Adrenal gland (tissue), 12 donors: ENCODE results near the gene AKAP13. TPM values are rescaled to one million over a fixed set of nuclear protein-coding genes. Genes with fewer than 3 reads are reported as not detected.

Experiments used
- DNase-seq, 7 donors: peaks; one replicate each; pipeline ENCODE4 v3.0.0-alpha.2; 2019 to 2020
- H3K27ac ChIP-seq, 5 donors: fragments of 200-600 bp; sonication (generic) in 4 of 5; 1 replicate in 3 of 5; 2 replicates in 2 of 5; pipeline versions ENCODE4 v1.5.1 to v1.8.0; 2016 to 2020; ENCODE audit warnings: mild to moderate bottlenecking in 1 of 5
- H3K27me3 ChIP-seq: fragments of 200-600 bp; 2 replicates; pipeline ENCODE4 v1.8.0; 2021
- H3K36me3 ChIP-seq, 2 donors: fragments of 200-600 bp; replicated peaks in 1 of 2; 1 replicate in 1 of 2; 2 replicates in 1 of 2; pipeline versions ENCODE4 v1.5.1 to v1.8.0; 2018 to 2022
- H3K4me1 ChIP-seq, 2 donors: fragments of 200-600 bp; replicated peaks in 1 of 2; 1 replicate in 1 of 2; 2 replicates in 1 of 2; pipeline versions ENCODE4 v1.5.1 to v1.8.0; 2018 to 2021
- H3K4me3 ChIP-seq, 4 donors: fragments of 200-600 bp; sonication (generic) in 3 of 4; one replicate each; pipeline ENCODE4 v1.5.1; 2016 to 2018
- H3K9me3 ChIP-seq, 3 donors: fragments of 200-600 bp; sonication (generic) in 1 of 3; replicated peaks in 1 of 3; 1 replicate in 2 of 3; 2 replicates in 1 of 3; pipeline versions ENCODE4 v1.5.1 to v1.8.0; 2016 to 2021
- POLR2A ChIP-seq, 2 donors: fragments of 450-650 bp; IDR thresholded peaks; one replicate each; pipeline ENCODE4 v1.6.1; 2017; ENCODE audit warnings: antibody characterized with exemption in 2 of 2, mild to moderate bottlenecking in 2 of 2, moderate library complexity in 1 of 2
- WGBS, 4 donors: extraction: QIAGEN DNeasy Blood & Tissue Kit in 2 of 4; methylation state at CpG; one replicate each; pipeline versions ENCODE4 v1.1.5 to v1.1.7; 2013 to 2017; 5-methylcytosine and 5-hydroxymethylcytosine counted together
- intact Hi-C, 2 donors: fragments of 100-400 bp; cut with DNase I; formaldehyde crosslinking; loops; one replicate each; pipeline versions ENCODE4 v1.14.1 to v1.15.0; 2022 to 2023
- polyA plus RNA-seq, 3 donors: library from polyadenylated mRNA; stranded (reverse); fragments of 200-250 nt in 2 of 3; fragments of 350-450 nt in 1 of 3; fragmentation: Illumina TruSeq in 1 of 3; extraction: RNeasy Lipid Tissue Mini Kit (QIAGEN cat#74804) in 1 of 3; gene quantifications; one replicate each; pipeline ENCODE4 v1.2.3, GENCODE V29; 2013 to 2014
- total RNA-seq, 9 donors: library from RNA; depleted of rRNA in 4 of 9; stranded (reverse); fragments of >200 nt in 4 of 9; fragments of 120-200 nt in 1 of 9; fragmentation: NEBNext Ultra II Directional in 1 of 9; extraction: Animal tissue kit (Norgen Biotek cat#: 25700) in 1 of 9; gene quantifications; one replicate each; pipeline versions ENCODE4 v1.1.0 to v1.2.4, GENCODE V29; 2013 to 2023
- TF ChIP-seq, protein P1 (sequence below), 6 experiments: fragments of 450-650 bp in 4 of 6; fragments of 200-600 bp in 2 of 6; sonication (generic) in 1 of 6; IDR thresholded peaks; 1 replicate in 5 of 6; 2 replicates in 1 of 6; pipeline versions ENCODE4 v1.5.1 to v1.8.0; 2016 to 2021; ENCODE audit warnings: antibody characterized with exemption in 6 of 6, mild to moderate bottlenecking in 2 of 6, moderate library complexity in 1 of 6
- donor health status: healthy with polysubstance abuse.
- donor health status: Bipolar disorder and iron deficiency.
- donor health status: DM: yes; HTN: yes; CAD: no.
- donor health status: DM: no; HTN: no; CAD: no.
- donor health status: DM: no; HTN: no; CAD: no.
- donor health status: DM: yes; HTN: yes; CAD: no.

Gene AKAP13
- total and polyA plus RNA-seq, 12 donors, result 42.7 to 144 (median 89.2) TPM

DNA sequence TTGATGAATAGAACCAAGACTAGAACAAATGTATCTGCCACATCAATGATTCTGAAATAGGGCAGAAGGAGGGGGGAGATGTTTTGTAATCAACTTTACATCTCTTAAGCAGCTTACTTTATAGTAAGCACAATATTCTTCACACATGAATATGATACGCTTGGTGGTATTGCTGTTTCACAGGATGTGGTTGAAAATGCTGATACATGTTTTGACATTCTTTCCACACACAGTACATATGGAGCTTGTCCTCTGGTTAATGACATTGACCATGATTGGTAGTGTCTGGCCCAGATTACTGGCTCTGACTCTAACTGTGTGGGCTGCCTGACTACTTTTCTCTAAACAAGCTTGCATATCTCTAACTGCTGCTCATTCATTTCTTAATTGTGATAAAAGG lies 245.5 kb downstream of the AKAP13 start:
- Histone ChIP-seq H3K36me3 (no peaks in the 10 kb centered on the region), H3K27me3 (no peaks in the 10 kb centered on the region), H3K27ac (peak overlapping the region in 3 of 5 donors; percentile 11 to 47 (median 28)), H3K4me3 (no peak overlapping the region), H3K9me3 (no peaks in the 10 kb centered on the region), H3K4me1 (peaks cover 19 to 75% of the 10 kb centered on the region in 2 donors)
- no peak for TF ChIP-seq POLR2A (IDR thresholded peaks at IDR 0.05)
- TF ChIP-seq, protein P1, sequence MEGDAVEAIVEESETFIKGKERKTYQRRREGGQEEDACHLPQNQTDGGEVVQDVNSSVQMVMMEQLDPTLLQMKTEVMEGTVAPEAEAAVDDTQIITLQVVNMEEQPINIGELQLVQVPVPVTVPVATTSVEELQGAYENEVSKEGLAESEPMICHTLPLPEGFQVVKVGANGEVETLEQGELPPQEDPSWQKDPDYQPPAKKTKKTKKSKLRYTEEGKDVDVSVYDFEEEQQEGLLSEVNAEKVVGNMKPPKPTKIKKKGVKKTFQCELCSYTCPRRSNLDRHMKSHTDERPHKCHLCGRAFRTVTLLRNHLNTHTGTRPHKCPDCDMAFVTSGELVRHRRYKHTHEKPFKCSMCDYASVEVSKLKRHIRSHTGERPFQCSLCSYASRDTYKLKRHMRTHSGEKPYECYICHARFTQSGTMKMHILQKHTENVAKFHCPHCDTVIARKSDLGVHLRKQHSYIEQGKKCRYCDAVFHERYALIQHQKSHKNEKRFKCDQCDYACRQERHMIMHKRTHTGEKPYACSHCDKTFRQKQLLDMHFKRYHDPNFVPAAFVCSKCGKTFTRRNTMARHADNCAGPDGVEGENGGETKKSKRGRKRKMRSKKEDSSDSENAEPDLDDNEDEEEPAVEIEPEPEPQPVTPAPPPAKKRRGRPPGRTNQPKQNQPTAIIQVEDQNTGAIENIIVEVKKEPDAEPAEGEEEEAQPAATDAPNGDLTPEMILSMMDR (IDR thresholded peaks at IDR 0.05), result no peak
- intact Hi-C loops, result no loop called here
- 46 to 61% (median 52%) methylated on average over 1 of the region's 1 CpG for WGBS, 4 donors
- DNase-seq, result no peak

DNA sequence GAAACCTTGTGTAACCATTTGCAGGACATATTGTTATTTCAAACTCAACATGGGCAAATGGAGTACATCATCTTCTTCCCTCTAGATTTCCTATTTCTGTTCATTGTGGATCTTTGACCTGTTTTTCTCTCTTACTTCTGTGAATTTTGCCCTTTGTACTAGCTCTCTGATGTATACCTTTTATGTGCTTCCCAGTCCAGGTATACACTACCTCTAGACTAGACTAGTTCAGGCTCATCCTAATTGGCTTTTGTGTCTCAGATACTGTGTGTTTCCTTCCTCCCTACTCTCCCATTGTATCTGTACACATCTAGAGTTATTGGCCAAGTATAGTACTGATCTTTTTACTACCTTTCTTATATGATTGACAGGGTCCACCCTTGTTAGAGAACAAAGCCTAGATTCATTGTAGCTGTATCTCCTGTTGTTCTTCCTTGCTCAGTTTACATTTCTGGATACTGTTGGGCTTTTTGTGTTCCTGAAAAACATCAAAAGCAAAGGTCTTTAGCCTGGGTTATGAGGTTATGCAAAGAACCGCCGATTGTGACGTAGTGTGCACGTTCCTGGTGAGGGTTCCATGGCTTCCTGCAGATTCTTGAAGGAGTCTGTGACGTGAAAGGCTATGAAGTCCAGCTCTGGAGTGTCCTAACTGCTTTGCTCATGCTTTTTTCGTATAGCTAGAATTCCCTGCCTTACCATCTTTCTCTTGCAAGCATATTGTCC lies 247.0 kb downstream of the AKAP13 start:
- Histone ChIP-seq H3K36me3 (no peaks in the 10 kb centered on the region), H3K27me3 (no peaks in the 10 kb centered on the region), H3K9me3 (no peaks in the 10 kb centered on the region), H3K4me3 (no peak overlapping the region), H3K4me1 (peaks cover 8 to 70% of the 10 kb centered on the region in 2 donors), H3K27ac (peak overlapping the region in 1 of 5 donors; percentile 30)
- no peak for DNase-seq
- 74 to 89% (median 78%) methylated on average over 6 of the region's 6 CpGs for WGBS, 4 donors
- intact Hi-C loops, result no loop called here
- TF ChIP-seq, protein P1 (IDR thresholded peaks at IDR 0.05), result no peak
- no peak for TF ChIP-seq POLR2A (IDR thresholded peaks at IDR 0.05)

DNA sequence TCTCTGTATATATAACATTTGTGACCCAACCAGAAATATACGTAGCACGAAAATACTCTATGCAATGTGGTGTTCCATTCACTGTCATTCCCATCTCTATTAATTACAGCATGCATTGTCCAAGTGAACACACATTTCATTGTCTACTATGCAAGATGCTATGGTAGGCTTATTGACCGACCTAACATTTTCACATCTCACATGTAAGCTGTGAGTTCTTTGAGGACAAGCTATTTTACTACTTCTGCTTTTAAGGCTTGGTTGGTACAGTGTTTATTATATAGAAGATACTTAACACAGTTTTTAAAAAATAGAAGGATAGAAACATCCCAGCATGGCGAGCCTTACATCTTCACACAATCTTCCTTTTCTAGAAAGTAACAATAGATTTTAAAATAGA lies 249.9 kb downstream of the AKAP13 start:
- Histone ChIP-seq H3K27ac (no peak overlapping the region), H3K9me3 (peaks cover 0 to 3% (median 0%) of the 10 kb centered on the region in 3 donors), H3K36me3 (no peaks in the 10 kb centered on the region), H3K4me1 (peaks cover 4 to 66% of the 10 kb centered on the region in 2 donors), H3K27me3 (no peaks in the 10 kb centered on the region), H3K4me3 (no peak overlapping the region)
- 91 to 95% (median 93%) methylated on average over 4 of the region's 4 CpGs for WGBS, 4 donors
- no peak for TF ChIP-seq POLR2A (IDR thresholded peaks at IDR 0.05)
- TF ChIP-seq, protein P1 (IDR thresholded peaks at IDR 0.05), result no peak
- intact Hi-C loops, result no loop called here
- no peak for DNase-seq

DNA sequence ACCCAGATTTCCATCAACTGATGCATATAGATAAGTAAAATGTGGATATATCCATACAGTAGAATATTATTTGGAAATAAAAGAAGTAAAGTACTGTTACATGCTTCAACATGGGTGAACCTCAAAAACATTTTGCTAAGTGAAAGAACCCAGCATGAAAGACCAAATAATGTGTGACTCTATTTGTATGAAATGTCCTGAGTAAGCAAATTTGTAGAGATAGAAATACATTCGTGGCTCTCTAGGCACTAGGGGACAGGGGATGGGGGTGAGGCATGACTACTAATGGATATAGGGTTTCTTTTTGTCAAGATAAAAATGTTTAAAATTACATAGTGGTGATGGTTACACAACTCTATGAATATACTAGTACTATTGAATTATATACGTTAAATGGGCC lies 250.6 kb downstream of the AKAP13 start:
- Histone ChIP-seq H3K9me3 (peaks cover 0 to 6% (median 0%) of the 10 kb centered on the region in 3 donors), H3K27me3 (no peaks in the 10 kb centered on the region), H3K36me3 (no peaks in the 10 kb centered on the region), H3K4me1 (peaks cover 4 to 59% of the 10 kb centered on the region in 2 donors), H3K4me3 (no peak overlapping the region), H3K27ac (no peak overlapping the region)
- DNase-seq, result no peak
- whole genome bisulfite sequencing, 4 donors, result 68 to 78% (median 74%) methylated on average over 2 of the region's 2 CpGs
- TF ChIP-seq, protein P1 (IDR thresholded peaks at IDR 0.05), result no peak
- no peak for TF ChIP-seq POLR2A (IDR thresholded peaks at IDR 0.05)
- intact Hi-C loops, result no loop called here
